Neural cell (in vitro differentiated cells): ENCODE measurements around the gene IPO8.

ENCODE experiments used
- CTCF ChIP-seq: fragments of 450-650 bp; IDR thresholded peaks from 2 replicates; pipeline ENCODE4 v1.5.1; 2014; ENCODE audit warnings: antibody characterized with exemption, mild to moderate bottlenecking, moderate library complexity; ENCODE audit not compliant: poor library complexity, severe bottlenecking
- EP300 ChIP-seq: fragments of 450-650 bp; conservative IDR thresholded peaks from 2 replicates; pipeline ENCODE4 v1.6.1; 2014; ENCODE audit warnings: antibody characterized with exemption, mild to moderate bottlenecking, moderate library complexity; ENCODE audit not compliant: poor library complexity, severe bottlenecking
- EZH2 ChIP-seq: fragments of 200-600, 300-800 bp; shearing (Covaris generic), sonication (generic); IDR thresholded peaks from 2 replicates; pipeline ENCODE4 v1.6.1; 2014; ENCODE audit warnings: antibody characterized with exemption, low read length, borderline replicate concordance, mild to moderate bottlenecking; ENCODE audit not compliant: insufficient read depth, poor library complexity, severe bottlenecking
- MXI1 ChIP-seq: fragments of 450-650 bp; conservative IDR thresholded peaks from 2 replicates; pipeline ENCODE4 v1.6.1; 2014; ENCODE audit warnings: antibody characterized with exemption, mild to moderate bottlenecking; ENCODE audit not compliant: poor library complexity, severe bottlenecking
- POLR2AphosphoS5 ChIP-seq: IDR thresholded peaks from 2 replicates; pipeline ENCODE4 v1.6.1; 2012
- RAD21 ChIP-seq: fragments of 450-650 bp; conservative IDR thresholded peaks from 2 replicates; pipeline ENCODE4 v1.6.1; 2014; ENCODE audit warnings: antibody characterized with exemption, mild to moderate bottlenecking, moderate library complexity
- REST ChIP-seq: IDR thresholded peaks from 2 replicates; pipeline ENCODE4 v1.6.1; 2012; ENCODE audit warnings: borderline replicate concordance
- SMC3 ChIP-seq: fragments of 450-650 bp; conservative IDR thresholded peaks from 2 replicates; pipeline ENCODE4 v1.6.1; 2014; ENCODE audit warnings: antibody characterized with exemption, mild to moderate bottlenecking, moderate library complexity; ENCODE audit not compliant: poor library complexity
- TAF1 ChIP-seq: IDR thresholded peaks from 2 replicates; pipeline ENCODE4 v1.6.1; 2012; ENCODE audit warnings: low read depth

GRCh38 chr12:30594509-30594908 lies 101.2 kb downstream of the IPO8 start:
- TF ChIP-seq CTCF: no peak
- TF ChIP-seq SMC3: no peak
- no peak for TF ChIP-seq RAD21
- no peak for TF ChIP-seq EP300
- TF ChIP-seq POLR2AphosphoS5: no peak
- TF ChIP-seq MXI1: no peak
- TF ChIP-seq EZH2: no peak
- no peak for TF ChIP-seq TAF1
- TF ChIP-seq REST: no peak
